GM21360 (cell line): ENCODE measurements around the gene AIDA.
"Not testable (repeated sequence)": the region's sequence is repeated elsewhere in the genome, so short reads cannot be mapped to it uniquely, and the experiment has no call there.

Experiments used
- ATAC-seq: cut with Tn5 transposase; IDR thresholded peaks from one replicate; pipeline ENCODE4 v1.9.1; 2021; ENCODE audit warnings: mild to moderate bottlenecking, moderate library complexity; ENCODE audit not compliant: unreplicated experiment

Gene AIDA

GRCh38 chr1:222712253-222713090 is at the start of gene AIDA, which contains the start of gene BROX:
TSS of gene AIDA (minus strand) at chr1:222712491. CDS start at chr1:222712317, 174 bp downstream.
TSS of gene BROX (plus strand) at chr1:222712564. CDS start at chr1:222715700, 3,136 bp downstream.
- peak; percentile 76 for ATAC-seq

- no peak for ATAC-seq
Measured at GRCh38 chr1:222761083-222761482, 48.8 kb upstream of the AIDA start.

GRCh38 chr1:222759451-222760035 is 47.3 kb upstream of the AIDA start:
- no peak for ATAC-seq

- no peak for ATAC-seq
Measured at GRCh38 chr1:222757646-222758268, 45.5 kb upstream of the AIDA start.

GRCh38 chr1:222754366-222755139 is 42.3 kb upstream of the AIDA start:
- ATAC-seq = no peak

- ATAC-seq = no peak
Measured at GRCh38 chr1:222751255-222751654, 39.0 kb upstream of the AIDA start.

- peak; percentile 93 for ATAC-seq
Measured at GRCh38 chr1:222750651-222751050, 38.4 kb upstream of the AIDA start.

GRCh38 chr1:222749927-222750326 is 37.6 kb upstream of the AIDA start:
- ATAC-seq = no peak

GRCh38 chr1:222741630-222742457 is 29.6 kb upstream of the AIDA start:
- ATAC-seq = not testable (repeated sequence)

GRCh38 chr1:222739929-222740328 is 27.6 kb upstream of the AIDA start:
- ATAC-seq = no peak

GRCh38 chr1:222739465-222739864 is 27.2 kb upstream of the AIDA start:
- ATAC-seq = no peak

- no peak for ATAC-seq
Measured at GRCh38 chr1:222736972-222737371, 24.7 kb upstream of the AIDA start, which contains the start of gene FAM177B. TSS of gene FAM177B (plus strand) at chr1:222737202. CDS start at chr1:222746546, 9,344 bp downstream.

- no peak for ATAC-seq
Measured at GRCh38 chr1:222736470-222736869, 24.2 kb upstream of the AIDA start.

GRCh38 chr1:222734740-222735139 is 22.4 kb upstream of the AIDA start:
- ATAC-seq = no peak

- ATAC-seq = peak; percentile 98
Measured at GRCh38 chr1:222732216-222733159, 20.2 kb upstream of the AIDA start.

GRCh38 chr1:222730866-222731265 is 18.6 kb upstream of the AIDA start:
- no peak for ATAC-seq

GRCh38 chr1:222728746-222729145 is 16.5 kb upstream of the AIDA start:
- ATAC-seq = no peak

- ATAC-seq = no peak
Measured at GRCh38 chr1:222716393-222716792, 4.1 kb upstream of the AIDA start.
